ENCODE data around the gene GRM5. TPM values are rescaled to one million over a fixed set of nuclear protein-coding genes. Genes with fewer than 3 reads are reported as not detected.

GRM5 gene
- total and polyA plus RNA-seq, 2 experiments from 2014 or later: not detected

GRCh38 chr11:88656283-88656682, 409.5 kb downstream of the GRM5 start:
- no peak for TF ChIP-seq EZH2 (IDR thresholded peaks at IDR 0.05; ENCODE audit: insufficient read depth, poor library complexity, severe bottlenecking)
- TF ChIP-seq EZH2phosphoT487 (IDR thresholded peaks at IDR 0.05; ENCODE audit: insufficient read depth, low read depth): no peak
- Histone ChIP-seq H3K9ac (no peak overlapping the region), H3K27me3 (replicated peaks; ENCODE audit: insufficient read depth) (no peaks in the 10 kb centered on the region), H3K36me3 (ENCODE audit: low read depth) (no peaks in the 10 kb centered on the region), H3K79me2 (ENCODE audit: insufficient read depth) (no peaks in the 10 kb centered on the region), H3K27ac (no peak overlapping the region), H2AFZ (no peak overlapping the region), H3K4me2 (ENCODE audit: unreplicated experiment) (no peak overlapping the region), H4K20me1 (ENCODE audit: insufficient read depth) (no peaks in the 10 kb centered on the region), H3F3A (ENCODE audit: insufficient read depth) (no peaks in the 10 kb centered on the region), H3K4me3 (no peak overlapping the region), H3K4me1 (ENCODE audit: insufficient read depth) (no peaks in the 10 kb centered on the region), H3K9me3 (ENCODE audit: low read depth) (no peaks in the 10 kb centered on the region), H3K9me2 (ENCODE audit: insufficient read depth) (peaks cover 3% of the 10 kb centered on the region; the same call in 1 of the 2 replicates)
- no peak for DNase-seq
- WGBS, 2 experiments (ENCODE audit: low coverage in 1 of 2, low lambda C conversion rate in 2 of 2, missing lambda C conversion rate in 2 of 2): 74 to 88% methylated on average over 3 of the region's 3 CpGs
- in situ Hi-C loops (cut with MboI): no loop called here

- Histone ChIP-seq H3K9me3 (ENCODE audit: low read depth) (no peaks in the 10 kb centered on the region), H3K9ac (no peak overlapping the region), H3K4me2 (ENCODE audit: unreplicated experiment) (no peak overlapping the region), H3K4me3 (no peak overlapping the region), H3F3A (ENCODE audit: insufficient read depth) (no peaks in the 10 kb centered on the region), H2AFZ (no peak overlapping the region), H3K36me3 (ENCODE audit: low read depth) (no peaks in the 10 kb centered on the region), H3K4me1 (ENCODE audit: insufficient read depth) (no peaks in the 10 kb centered on the region), H3K9me2 (ENCODE audit: insufficient read depth) (peaks cover 3% of the 10 kb centered on the region; the same call in 1 of the 2 replicates), H3K27me3 (replicated peaks; ENCODE audit: insufficient read depth) (no peaks in the 10 kb centered on the region), H3K79me2 (ENCODE audit: insufficient read depth) (no peaks in the 10 kb centered on the region), H3K27ac (no peak overlapping the region), H4K20me1 (ENCODE audit: insufficient read depth) (no peaks in the 10 kb centered on the region)
- TF ChIP-seq EZH2phosphoT487 (IDR thresholded peaks at IDR 0.05; ENCODE audit: insufficient read depth, low read depth) (no peak), EZH2 (IDR thresholded peaks at IDR 0.05; ENCODE audit: insufficient read depth, poor library complexity, severe bottlenecking) (no peak)
- in situ Hi-C loops (cut with MboI): no loop called here
- DNase-seq: no peak
Observed at GRCh38 chr11:88655656-88656055, 410.1 kb downstream of the GRM5 start.

- TF ChIP-seq EZH2phosphoT487 (IDR thresholded peaks at IDR 0.05; ENCODE audit: insufficient read depth, low read depth) (no peak), EZH2 (IDR thresholded peaks at IDR 0.05; ENCODE audit: insufficient read depth, poor library complexity, severe bottlenecking) (no peak)
- H3K27ac ChIP-seq: no peak overlapping the region
- DNase-seq: no peak
- no peaks in the 10 kb centered on the region for H3K4me1 ChIP-seq (ENCODE audit: insufficient read depth)
- H3K4me3 ChIP-seq: no peak overlapping the region
- 52 to 62% methylated on average over 3 of the region's 3 CpGs for WGBS, 2 experiments (ENCODE audit: low coverage in 1 of 2, low lambda C conversion rate in 2 of 2, missing lambda C conversion rate in 2 of 2)
- H3K27me3 ChIP-seq (replicated peaks; ENCODE audit: insufficient read depth): no peaks in the 10 kb centered on the region
- no peaks in the 10 kb centered on the region for H4K20me1 ChIP-seq (ENCODE audit: insufficient read depth)
- no peak overlapping the region for H2AFZ ChIP-seq
- in situ Hi-C loops (cut with MboI): no loop called here
- no peaks in the 10 kb centered on the region for H3K79me2 ChIP-seq (ENCODE audit: insufficient read depth)
- H3K9me3 ChIP-seq (ENCODE audit: low read depth): no peaks in the 10 kb centered on the region
- no peak overlapping the region for H3K9ac ChIP-seq
- H3K9me2 ChIP-seq (ENCODE audit: insufficient read depth): peaks cover 3% of the 10 kb centered on the region; the same call in 1 of the 2 replicates
- H3K4me2 ChIP-seq (ENCODE audit: unreplicated experiment): no peak overlapping the region
- H3K36me3 ChIP-seq (ENCODE audit: low read depth): no peaks in the 10 kb centered on the region
- no peaks in the 10 kb centered on the region for H3F3A ChIP-seq (ENCODE audit: insufficient read depth)
Observed at GRCh38 chr11:88655196-88655595, 410.6 kb downstream of the GRM5 start.

- Histone ChIP-seq H3K4me2 (ENCODE audit: unreplicated experiment) (no peak overlapping the region), H3K27ac (no peak overlapping the region), H3K27me3 (replicated peaks; ENCODE audit: insufficient read depth) (no peaks in the 10 kb centered on the region), H3K9me2 (ENCODE audit: insufficient read depth) (no peaks in the 10 kb centered on the region), H3K36me3 (ENCODE audit: low read depth) (no peaks in the 10 kb centered on the region), H3K9me3 (ENCODE audit: low read depth) (no peaks in the 10 kb centered on the region), H3K9ac (no peak overlapping the region), H3K4me3 (no peak overlapping the region), H3K4me1 (ENCODE audit: insufficient read depth) (no peaks in the 10 kb centered on the region), H2AFZ (no peak overlapping the region), H4K20me1 (ENCODE audit: insufficient read depth) (no peaks in the 10 kb centered on the region), H3K79me2 (ENCODE audit: insufficient read depth) (no peaks in the 10 kb centered on the region), H3F3A (ENCODE audit: insufficient read depth) (no peaks in the 10 kb centered on the region)
- in situ Hi-C loops (cut with MboI): no loop called here
- TF ChIP-seq EZH2phosphoT487 (IDR thresholded peaks at IDR 0.05; ENCODE audit: insufficient read depth, low read depth) (no peak), EZH2 (IDR thresholded peaks at IDR 0.05; ENCODE audit: insufficient read depth, poor library complexity, severe bottlenecking) (no peak)
- WGBS, 2 experiments (ENCODE audit: low coverage in 1 of 2, low lambda C conversion rate in 2 of 2, missing lambda C conversion rate in 2 of 2): 86 to 89% methylated on average over 2 of the region's 2 CpGs
- DNase-seq: no peak
Observed at GRCh38 chr11:88651556-88651955, 414.2 kb downstream of the GRM5 start.

GRCh38 chr11:88644724-88645123, 421.1 kb downstream of the GRM5 start:
- Histone ChIP-seq H3K4me2 (ENCODE audit: unreplicated experiment) (no peak overlapping the region), H3K9me3 (ENCODE audit: low read depth) (no peaks in the 10 kb centered on the region), H3K27ac (no peak overlapping the region), H2AFZ (no peak overlapping the region), H3K9me2 (ENCODE audit: insufficient read depth) (no peaks in the 10 kb centered on the region), H3K9ac (no peak overlapping the region), H3K4me3 (no peak overlapping the region), H3K4me1 (ENCODE audit: insufficient read depth) (no peaks in the 10 kb centered on the region), H3F3A (ENCODE audit: insufficient read depth) (no peaks in the 10 kb centered on the region), H3K79me2 (ENCODE audit: insufficient read depth) (no peaks in the 10 kb centered on the region), H3K27me3 (replicated peaks; ENCODE audit: insufficient read depth) (no peaks in the 10 kb centered on the region), H4K20me1 (ENCODE audit: insufficient read depth) (no peaks in the 10 kb centered on the region), H3K36me3 (ENCODE audit: low read depth) (no peaks in the 10 kb centered on the region)
- in situ Hi-C loops (cut with MboI): no loop called here
- no peak for DNase-seq
- TF ChIP-seq EZH2 (IDR thresholded peaks at IDR 0.05; ENCODE audit: insufficient read depth, poor library complexity, severe bottlenecking) (no peak), EZH2phosphoT487 (IDR thresholded peaks at IDR 0.05; ENCODE audit: insufficient read depth, low read depth) (no peak)

All from GM23248 (cell line).